Mammary epithelial cell (primary cell): Measurements from ENCODE around the gene ADGRV1.
"Not testable (repeated sequence)": the region's sequence is repeated elsewhere in the genome, so short reads cannot be mapped to it uniquely, and the experiment has no call there.

ENCODE experiments used
- EZH2 ChIP-seq: IDR thresholded peaks from 2 replicates; pipeline ENCODE4 v1.6.1; 2012; ENCODE audit warnings: low read length, inconsistent platforms, borderline replicate concordance
- TF ChIP-seq, protein P1 (sequence below), 2 donors: IDR thresholded peaks in 1 of 2; conservative IDR thresholded peaks in 1 of 2; 2 replicates each; pipeline ENCODE4 v1.5.1; 2011 to 2012; ENCODE audit warnings: inconsistent platforms in 2 of 2, low read length in 2 of 2, mild to moderate bottlenecking in 2 of 2, control low read depth in 1 of 2, low read depth in 1 of 2; ENCODE audit not compliant: insufficient read depth in 1 of 2; ENCODE audit errors: extremely low read depth in 1 of 2

DNA sequence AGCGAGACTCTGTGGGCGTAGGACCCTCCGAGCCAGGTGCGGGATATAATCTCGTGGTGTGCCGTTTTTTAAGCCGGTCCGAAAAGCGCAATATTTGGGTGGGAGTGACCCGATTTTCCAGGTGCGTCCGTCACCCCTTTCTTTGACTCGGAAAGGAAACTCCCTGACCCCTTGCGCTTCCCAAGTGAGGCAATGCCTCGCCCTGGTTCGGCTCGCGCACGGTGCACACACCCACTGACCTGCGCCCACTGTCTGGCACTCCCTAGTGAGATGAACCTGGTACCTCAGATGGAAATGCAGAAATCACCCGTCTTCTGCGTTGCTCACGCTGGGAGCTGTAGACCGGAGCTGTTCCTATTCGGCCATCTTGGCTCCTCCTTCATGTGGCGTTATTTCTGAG lies 263.5 kb downstream of the ADGRV1 start:
- TF ChIP-seq, protein P1, sequence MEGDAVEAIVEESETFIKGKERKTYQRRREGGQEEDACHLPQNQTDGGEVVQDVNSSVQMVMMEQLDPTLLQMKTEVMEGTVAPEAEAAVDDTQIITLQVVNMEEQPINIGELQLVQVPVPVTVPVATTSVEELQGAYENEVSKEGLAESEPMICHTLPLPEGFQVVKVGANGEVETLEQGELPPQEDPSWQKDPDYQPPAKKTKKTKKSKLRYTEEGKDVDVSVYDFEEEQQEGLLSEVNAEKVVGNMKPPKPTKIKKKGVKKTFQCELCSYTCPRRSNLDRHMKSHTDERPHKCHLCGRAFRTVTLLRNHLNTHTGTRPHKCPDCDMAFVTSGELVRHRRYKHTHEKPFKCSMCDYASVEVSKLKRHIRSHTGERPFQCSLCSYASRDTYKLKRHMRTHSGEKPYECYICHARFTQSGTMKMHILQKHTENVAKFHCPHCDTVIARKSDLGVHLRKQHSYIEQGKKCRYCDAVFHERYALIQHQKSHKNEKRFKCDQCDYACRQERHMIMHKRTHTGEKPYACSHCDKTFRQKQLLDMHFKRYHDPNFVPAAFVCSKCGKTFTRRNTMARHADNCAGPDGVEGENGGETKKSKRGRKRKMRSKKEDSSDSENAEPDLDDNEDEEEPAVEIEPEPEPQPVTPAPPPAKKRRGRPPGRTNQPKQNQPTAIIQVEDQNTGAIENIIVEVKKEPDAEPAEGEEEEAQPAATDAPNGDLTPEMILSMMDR (conservative IDR thresholded peaks at IDR 0.05 in 1 of 2, IDR thresholded peaks at IDR 0.05 in 1 of 2; ENCODE audit: extremely low read depth in 1 of 2, insufficient read depth in 1 of 2, low read depth in 1 of 2, low read length in 2 of 2) = not testable (repeated sequence)
- not testable (repeated sequence) for TF ChIP-seq EZH2
